IPS-20b (cell line): ENCODE measurements around the gene TUG1.

Experiments
- H3K27ac ChIP-seq: one replicate; pipeline ENCODE4 v1.5.1; 2013; ENCODE audit warnings: low read length
- H3K27me3 ChIP-seq: 2 replicates; pipeline ENCODE4 v1.6.1; 2013; ENCODE audit warnings: mild to moderate bottlenecking, low read length, inconsistent platforms; ENCODE audit not compliant: insufficient read depth
- H3K36me3 ChIP-seq: 2 replicates; pipeline ENCODE4 v1.6.1; 2013; ENCODE audit warnings: low read depth, mild to moderate bottlenecking, inconsistent platforms, low read length, moderate library complexity; ENCODE audit not compliant: insufficient read depth
- H3K4me1 ChIP-seq: 2 replicates; pipeline ENCODE4 v1.6.1; 2013; ENCODE audit warnings: mild to moderate bottlenecking, control low read depth, inconsistent platforms, low read length, moderate library complexity; ENCODE audit not compliant: insufficient read depth
- H3K4me3 ChIP-seq: 2 replicates; pipeline ENCODE4 v1.5.1; 2013; ENCODE audit warnings: mild to moderate bottlenecking, low read length, inconsistent platforms
- H3K9ac ChIP-seq: 2 replicates; pipeline ENCODE4 v1.6.1; 2013; ENCODE audit warnings: low read depth, mild to moderate bottlenecking, inconsistent platforms, low read length, moderate library complexity
- H3K9me3 ChIP-seq: 2 replicates; pipeline ENCODE4 v1.6.1; 2013; ENCODE audit warnings: mild to moderate bottlenecking, low read depth, low read length, inconsistent platforms; ENCODE audit not compliant: insufficient read depth

TUG1 gene

DNA sequence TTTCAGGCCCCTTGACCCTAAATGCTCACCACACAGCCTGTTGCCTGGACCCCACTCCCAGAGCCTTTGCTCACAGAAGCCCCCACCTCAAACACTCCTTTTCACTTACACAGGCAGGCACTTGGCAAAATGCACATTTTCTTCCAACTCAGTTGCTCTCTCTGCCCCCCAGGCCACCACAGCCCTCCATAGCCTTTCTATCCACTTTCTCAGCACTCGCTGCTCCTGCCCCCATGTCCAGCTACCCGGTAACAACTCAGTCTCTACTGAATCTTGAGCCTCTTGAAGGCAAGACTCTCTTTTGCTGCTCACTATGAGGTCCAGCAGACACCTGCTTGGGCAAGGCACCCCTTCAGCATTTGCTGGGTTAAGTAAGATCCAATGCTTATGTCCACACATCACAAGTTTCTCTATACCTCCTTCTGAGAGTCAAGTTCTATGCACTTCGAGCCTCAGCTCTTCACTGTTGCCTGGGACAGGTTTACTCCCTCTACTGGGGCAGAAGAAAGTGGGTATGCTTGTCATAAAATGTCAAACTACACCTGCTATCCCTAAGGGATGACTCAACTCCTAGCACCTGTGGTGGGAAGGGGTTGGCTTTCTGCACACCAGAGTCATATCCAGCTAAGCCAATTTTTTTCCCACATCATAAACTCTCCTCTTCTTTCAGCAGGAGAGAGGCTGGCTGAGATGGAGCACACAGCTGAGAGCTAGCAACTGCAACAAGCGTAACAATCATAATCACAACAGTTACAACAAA is 37.3 kb upstream of the TUG1 start:
- H3K27ac ChIP-seq = no peak overlapping the region

DNA sequence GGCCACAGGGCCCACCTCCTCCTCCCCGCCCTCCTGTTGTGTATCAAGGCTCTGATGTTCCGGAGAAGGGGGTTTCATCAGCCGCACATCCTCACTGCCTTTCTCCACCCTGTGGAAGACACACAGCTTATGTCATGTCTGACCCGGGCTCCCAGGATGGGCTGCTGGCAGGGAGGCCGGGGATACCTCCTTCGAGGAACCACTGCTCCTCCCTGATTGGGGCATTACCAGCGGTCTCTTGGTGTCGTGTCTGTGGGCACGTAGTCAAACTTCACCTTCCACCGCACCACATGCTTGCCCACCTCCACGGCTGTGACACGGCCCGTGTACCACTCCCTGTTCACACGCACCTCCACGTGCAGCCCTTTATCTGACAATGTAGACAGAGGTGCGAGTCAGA is 36.4 kb upstream of the TUG1 start:
- Histone ChIP-seq H3K9me3 (no peaks in the 10 kb centered on the region), H3K36me3 (peaks cover 99% of the 10 kb centered on the region), H3K27ac (no peak overlapping the region), H3K4me3 (no peak overlapping the region), H3K27me3 (no peaks in the 10 kb centered on the region), H3K9ac (no peak overlapping the region), H3K4me1 (no peaks in the 10 kb centered on the region)

More for the DNA sequence above, 37.3 kb upstream of the TUG1 start:
- Histone ChIP-seq H3K36me3 (peaks cover 99% of the 10 kb centered on the region), H3K4me3 (no peak overlapping the region), H3K4me1 (no peaks in the 10 kb centered on the region), H3K9me3 (no peaks in the 10 kb centered on the region), H3K9ac (no peak overlapping the region), H3K27me3 (no peaks in the 10 kb centered on the region)

DNA sequence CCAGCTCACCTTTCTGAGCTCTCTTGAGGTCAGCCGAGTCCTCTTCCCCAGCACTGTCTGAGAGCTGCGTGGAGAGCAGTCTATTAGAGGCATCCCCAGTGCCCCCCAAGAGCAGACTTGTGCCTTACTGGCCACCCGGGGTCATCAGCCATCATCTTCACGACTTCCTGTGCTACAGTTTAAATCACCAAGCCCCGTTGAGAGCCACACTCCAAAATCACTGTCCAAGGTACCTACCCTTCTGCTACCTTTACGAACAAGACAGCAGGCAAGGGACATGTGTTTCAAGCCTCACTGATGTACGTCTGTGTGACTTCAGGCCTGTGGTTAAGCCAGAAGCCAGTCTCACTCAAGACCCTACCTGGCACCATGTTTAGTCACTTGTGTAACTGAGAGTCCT is 35.6 kb upstream of the TUG1 start:
- Histone ChIP-seq H3K4me3 (no peak overlapping the region), H3K9me3 (no peaks in the 10 kb centered on the region), H3K36me3 (peaks cover 99% of the 10 kb centered on the region), H3K27me3 (no peaks in the 10 kb centered on the region), H3K4me1 (no peaks in the 10 kb centered on the region), H3K27ac (no peak overlapping the region), H3K9ac (no peak overlapping the region)

DNA sequence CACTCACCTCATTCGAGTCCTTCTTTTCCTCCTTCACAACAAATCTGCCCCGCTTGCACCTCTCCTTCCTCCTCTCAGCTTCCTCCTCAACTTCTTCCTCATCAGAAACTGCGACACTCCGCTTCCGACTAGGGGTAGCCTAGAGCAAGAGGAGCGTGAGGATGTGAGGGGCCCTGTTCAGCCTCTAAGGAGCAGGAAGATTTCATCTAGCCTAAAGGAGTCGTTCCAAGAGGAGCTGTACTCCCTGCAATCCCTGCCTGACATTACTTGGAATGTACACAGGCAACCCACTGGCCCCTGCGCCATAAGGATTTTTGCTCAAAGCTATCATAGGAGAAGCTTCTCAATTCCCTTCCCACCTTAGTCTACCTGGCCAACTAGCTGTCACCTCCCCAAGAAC is 35.0 kb upstream of the TUG1 start:
- no peaks in the 10 kb centered on the region for H3K9me3 ChIP-seq
- no peaks in the 10 kb centered on the region for H3K27me3 ChIP-seq
- H3K4me3 ChIP-seq = no peak overlapping the region
- H3K27ac ChIP-seq = no peak overlapping the region
- peaks cover 99% of the 10 kb centered on the region for H3K36me3 ChIP-seq
- H3K9ac ChIP-seq = no peak overlapping the region
- H3K4me1 ChIP-seq = no peaks in the 10 kb centered on the region

DNA sequence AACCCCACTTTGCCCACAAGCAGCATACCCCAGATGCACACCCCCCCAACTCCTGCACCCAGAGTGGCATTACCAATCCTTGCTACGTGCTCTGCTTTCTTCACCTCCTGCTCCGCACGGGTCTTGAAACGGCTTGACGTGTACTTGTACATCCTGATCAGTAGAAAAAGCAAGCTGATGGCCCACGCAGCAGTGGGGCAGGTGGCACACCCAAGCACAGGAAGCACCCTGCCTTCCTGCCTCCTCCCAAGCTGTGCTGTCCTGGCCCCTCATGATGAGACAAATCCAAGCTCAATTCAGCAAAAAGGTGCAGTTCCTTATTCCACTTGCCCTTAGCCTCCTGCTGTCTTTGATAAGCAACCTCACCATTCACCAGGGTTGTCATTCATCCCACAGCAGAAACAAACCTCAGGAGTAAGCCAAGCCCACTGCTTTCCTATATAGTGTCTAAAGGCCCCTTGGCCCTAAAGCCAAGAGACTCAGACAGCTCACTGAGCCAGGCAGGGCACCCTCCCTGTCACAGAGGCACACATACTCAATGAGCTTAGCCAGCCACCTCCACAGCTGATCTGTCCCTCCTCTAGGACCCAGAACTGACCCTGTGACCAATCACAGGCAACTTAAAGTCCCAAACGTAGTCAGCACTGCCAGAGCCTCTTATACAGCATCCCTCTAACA is 28.2 kb upstream of the TUG1 start:
- no peak overlapping the region for H3K4me3 ChIP-seq
- H3K9ac ChIP-seq = no peak overlapping the region
- peaks cover 100% of the 10 kb centered on the region for H3K36me3 ChIP-seq
- H3K27me3 ChIP-seq = no peaks in the 10 kb centered on the region
- H3K9me3 ChIP-seq = no peaks in the 10 kb centered on the region
- no peak overlapping the region for H3K27ac ChIP-seq
- no peaks in the 10 kb centered on the region for H3K4me1 ChIP-seq

DNA sequence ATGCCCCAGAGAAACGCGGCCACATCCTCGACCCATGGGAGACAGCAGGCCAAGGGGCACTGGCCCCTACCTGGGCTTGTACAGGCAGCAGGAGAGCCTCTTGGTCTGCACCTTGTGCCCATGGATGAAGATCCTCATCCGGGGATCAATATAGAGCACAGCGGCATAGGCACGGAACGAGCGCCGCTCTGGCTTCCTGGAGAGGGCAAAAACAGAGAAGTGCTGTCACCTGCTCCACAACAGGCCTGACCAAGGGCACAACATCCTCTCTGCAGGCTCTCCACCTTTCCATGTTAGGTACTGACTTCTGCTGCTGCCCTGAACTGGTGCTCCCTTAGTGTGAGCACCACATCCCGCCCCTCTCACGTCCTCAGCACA is 27.7 kb upstream of the TUG1 start:
- Histone ChIP-seq H3K27me3 (no peaks in the 10 kb centered on the region), H3K36me3 (peaks cover 100% of the 10 kb centered on the region), H3K9me3 (no peaks in the 10 kb centered on the region), H3K4me1 (no peaks in the 10 kb centered on the region), H3K9ac (no peak overlapping the region), H3K27ac (no peak overlapping the region), H3K4me3 (no peak overlapping the region)

DNA sequence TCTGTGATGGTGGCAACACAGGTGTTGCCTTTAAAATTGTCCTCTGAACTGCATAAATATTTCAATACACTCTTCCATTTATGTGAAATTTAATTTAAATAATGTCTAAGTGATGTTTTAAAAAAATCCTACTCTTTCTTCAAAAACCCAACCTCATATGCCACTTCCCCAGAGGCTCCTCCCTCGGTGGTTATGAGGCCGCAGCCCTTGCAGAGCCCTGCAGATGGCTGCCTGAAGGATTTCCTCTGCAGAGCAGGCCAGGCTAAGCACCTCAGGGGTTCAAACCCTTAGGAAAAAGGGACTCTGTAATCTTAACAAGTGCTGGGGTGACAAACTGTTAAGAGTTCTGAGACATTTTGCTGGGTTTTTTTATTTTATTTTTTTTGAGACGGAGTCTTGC is 25.7 kb upstream of the TUG1 start:
- Histone ChIP-seq H3K27me3 (no peaks in the 10 kb centered on the region), H3K4me1 (no peaks in the 10 kb centered on the region), H3K9me3 (no peaks in the 10 kb centered on the region), H3K36me3 (peaks cover 100% of the 10 kb centered on the region), H3K4me3 (no peak overlapping the region), H3K27ac (no peak overlapping the region), H3K9ac (no peak overlapping the region)

DNA sequence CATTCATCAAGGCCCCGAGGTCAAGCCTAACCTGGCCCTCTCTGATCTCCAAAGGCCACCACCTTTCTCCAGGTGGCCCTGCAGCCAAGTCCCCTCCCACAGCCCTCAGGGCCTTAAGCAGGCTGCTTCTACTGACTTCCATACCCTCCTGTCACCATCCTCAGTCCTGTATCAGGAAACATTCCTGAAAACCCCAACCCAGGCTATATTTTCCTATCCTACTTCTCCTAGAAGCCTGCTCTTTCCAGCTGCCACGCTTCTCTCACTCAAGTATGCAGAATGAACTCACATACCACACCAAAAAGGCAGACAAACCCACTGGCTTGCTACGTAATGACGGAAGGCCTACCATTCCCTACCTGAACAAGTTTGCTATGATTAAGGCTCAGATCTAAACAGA is 24.1 kb upstream of the TUG1 start:
- H3K9me3 ChIP-seq = no peaks in the 10 kb centered on the region
- no peaks in the 10 kb centered on the region for H3K27me3 ChIP-seq
- H3K4me1 ChIP-seq = no peaks in the 10 kb centered on the region
- H3K4me3 ChIP-seq = no peak overlapping the region
- H3K27ac ChIP-seq = no peak overlapping the region
- H3K9ac ChIP-seq = no peak overlapping the region
- peaks cover 100% of the 10 kb centered on the region for H3K36me3 ChIP-seq

DNA sequence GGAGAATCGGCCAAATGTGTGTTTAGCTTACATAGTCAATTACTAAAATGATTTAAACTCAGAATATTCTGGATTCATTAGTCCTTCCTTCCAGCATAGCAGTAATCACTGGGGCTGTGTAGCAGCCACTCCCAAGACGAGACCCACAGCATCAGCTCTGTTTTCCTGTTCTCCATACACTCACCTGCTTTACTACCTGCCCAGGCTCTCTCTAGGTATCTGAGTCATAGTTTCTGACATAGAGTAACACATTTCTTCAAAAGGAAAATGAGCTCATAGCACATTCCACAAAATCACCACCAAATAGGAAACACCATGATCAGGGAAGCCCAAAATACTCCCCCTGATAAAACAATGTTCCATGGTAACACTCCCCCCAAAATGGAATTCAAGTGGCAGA is 23.4 kb upstream of the TUG1 start:
- no peak overlapping the region for H3K27ac ChIP-seq
- H3K36me3 ChIP-seq = peaks cover 100% of the 10 kb centered on the region
- H3K9ac ChIP-seq = no peak overlapping the region
- no peaks in the 10 kb centered on the region for H3K4me1 ChIP-seq
- no peak overlapping the region for H3K4me3 ChIP-seq
- H3K9me3 ChIP-seq = no peaks in the 10 kb centered on the region
- H3K27me3 ChIP-seq = no peaks in the 10 kb centered on the region

DNA sequence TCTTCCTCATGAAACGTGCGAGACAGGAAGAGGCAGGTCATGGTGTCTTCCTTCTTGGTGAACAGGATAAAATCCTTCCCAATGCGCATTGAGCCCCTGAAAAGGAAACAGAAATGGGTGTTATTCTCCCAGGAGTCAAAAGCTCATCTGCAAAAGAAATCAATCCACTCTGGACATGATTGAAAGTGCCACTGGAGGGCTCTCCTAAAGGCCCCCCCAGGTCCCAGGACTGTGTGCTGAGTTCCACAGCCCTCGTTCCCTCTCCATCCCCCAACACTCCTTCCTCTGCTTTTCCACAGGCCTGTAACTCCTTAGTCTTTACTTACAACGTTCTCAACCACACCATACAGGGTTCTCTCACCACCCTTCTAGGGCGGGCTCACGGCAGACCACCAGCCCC is 22.7 kb upstream of the TUG1 start:
- no peaks in the 10 kb centered on the region for H3K4me1 ChIP-seq
- H3K27ac ChIP-seq = no peak overlapping the region
- H3K36me3 ChIP-seq = peaks cover 100% of the 10 kb centered on the region
- no peaks in the 10 kb centered on the region for H3K27me3 ChIP-seq
- no peak overlapping the region for H3K4me3 ChIP-seq
- no peak overlapping the region for H3K9ac ChIP-seq
- no peaks in the 10 kb centered on the region for H3K9me3 ChIP-seq

DNA sequence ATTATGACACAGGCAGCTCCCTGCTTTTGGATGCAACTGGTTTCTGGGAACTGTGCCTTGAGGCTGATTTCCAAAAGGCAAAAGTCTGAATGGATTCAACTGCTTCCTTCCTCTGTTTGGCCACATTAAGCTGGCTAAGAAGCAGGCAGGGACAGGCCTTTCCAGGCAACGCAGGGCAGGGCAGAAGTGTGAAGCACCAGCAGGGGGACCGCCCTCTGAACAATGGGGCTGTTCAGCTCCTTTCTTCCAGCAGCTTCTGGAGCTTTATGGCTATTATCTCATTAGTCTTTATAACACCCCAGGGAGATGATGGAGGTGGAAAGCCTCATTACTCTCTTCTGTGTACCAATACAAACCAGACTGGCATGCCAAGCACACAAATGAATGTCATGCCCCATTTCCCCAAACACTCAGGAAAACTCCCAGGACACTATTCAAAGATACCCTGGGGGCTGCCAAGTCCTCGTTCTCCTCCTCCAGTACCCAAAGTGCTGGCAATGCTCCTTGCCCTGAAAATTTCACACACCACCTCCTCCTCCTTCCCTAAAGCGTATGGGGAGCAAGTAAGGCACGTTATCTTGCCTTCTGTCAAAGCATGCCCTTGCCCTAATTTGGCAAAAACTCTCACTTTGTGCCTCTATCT is 21.8 kb upstream of the TUG1 start:
- H3K27me3 ChIP-seq = no peaks in the 10 kb centered on the region
- no peak overlapping the region for H3K4me3 ChIP-seq
- H3K27ac ChIP-seq = no peak overlapping the region
- H3K4me1 ChIP-seq = no peaks in the 10 kb centered on the region
- no peak overlapping the region for H3K9ac ChIP-seq
- no peaks in the 10 kb centered on the region for H3K9me3 ChIP-seq
- H3K36me3 ChIP-seq = peaks cover 98% of the 10 kb centered on the region
